Astrocyte (in vitro differentiated cells and primary cell): Measurements from ENCODE around the gene MAP2K2.

Source experiments
- EZH2 ChIP-seq: IDR thresholded peaks from 2 replicates; pipeline ENCODE4 v1.6.1; 2012; ENCODE audit warnings: mild to moderate bottlenecking, low read length, inconsistent platforms; ENCODE audit not compliant: insufficient read depth
- TF ChIP-seq, protein P1 (sequence below): IDR thresholded peaks from 2 replicates; pipeline ENCODE4 v1.5.1; 2011; ENCODE audit warnings: low read depth, mild to moderate bottlenecking, inconsistent platforms, low read length, moderate library complexity; ENCODE audit not compliant: insufficient read depth

DNA sequence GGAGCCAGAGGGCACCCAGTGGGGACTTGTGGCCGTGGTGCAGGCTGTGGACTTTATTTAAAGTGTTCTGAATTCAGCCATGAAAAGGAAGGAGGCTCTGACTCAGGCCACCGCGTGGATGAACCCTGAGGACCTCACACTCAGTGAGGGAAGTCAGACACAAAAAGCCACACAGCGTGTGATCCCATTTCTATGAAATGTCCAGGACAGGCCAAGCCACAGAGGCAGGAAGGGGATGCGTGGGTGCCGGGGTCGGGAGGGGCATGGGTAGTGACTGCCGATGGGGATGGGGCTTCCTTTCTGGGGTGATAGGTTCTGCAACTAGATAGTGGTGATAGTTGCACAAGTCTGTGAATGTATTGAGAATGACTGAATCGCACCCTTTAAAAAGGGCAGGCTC, 48.5 kb downstream of the MAP2K2 start:
- TF ChIP-seq, protein P1, sequence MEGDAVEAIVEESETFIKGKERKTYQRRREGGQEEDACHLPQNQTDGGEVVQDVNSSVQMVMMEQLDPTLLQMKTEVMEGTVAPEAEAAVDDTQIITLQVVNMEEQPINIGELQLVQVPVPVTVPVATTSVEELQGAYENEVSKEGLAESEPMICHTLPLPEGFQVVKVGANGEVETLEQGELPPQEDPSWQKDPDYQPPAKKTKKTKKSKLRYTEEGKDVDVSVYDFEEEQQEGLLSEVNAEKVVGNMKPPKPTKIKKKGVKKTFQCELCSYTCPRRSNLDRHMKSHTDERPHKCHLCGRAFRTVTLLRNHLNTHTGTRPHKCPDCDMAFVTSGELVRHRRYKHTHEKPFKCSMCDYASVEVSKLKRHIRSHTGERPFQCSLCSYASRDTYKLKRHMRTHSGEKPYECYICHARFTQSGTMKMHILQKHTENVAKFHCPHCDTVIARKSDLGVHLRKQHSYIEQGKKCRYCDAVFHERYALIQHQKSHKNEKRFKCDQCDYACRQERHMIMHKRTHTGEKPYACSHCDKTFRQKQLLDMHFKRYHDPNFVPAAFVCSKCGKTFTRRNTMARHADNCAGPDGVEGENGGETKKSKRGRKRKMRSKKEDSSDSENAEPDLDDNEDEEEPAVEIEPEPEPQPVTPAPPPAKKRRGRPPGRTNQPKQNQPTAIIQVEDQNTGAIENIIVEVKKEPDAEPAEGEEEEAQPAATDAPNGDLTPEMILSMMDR, result no peak
- no peak for TF ChIP-seq EZH2
